ENCODE data around the gene PLA2G4E. TPM values are rescaled to one million over a fixed set of nuclear protein-coding genes. Genes with fewer than 3 reads are reported as not detected.
A peak's percentile ranks its signal among the peaks of the same experiment; 100 is the strongest.

The PLA2G4E gene
- total and polyA plus RNA-seq, 2 donors (not counting 1 experiment from before 2014, with no cell fraction given): not detected

GRCh38 chr15:41950489-41950888, 70.4 kb downstream of the PLA2G4E start:
- Histone ChIP-seq H3K36me3 (ENCODE audit: control insufficient read depth, insufficient read depth, low read length) (peaks cover 8% of the 10 kb centered on the region), H3K79me2 (ENCODE audit: control insufficient read depth, insufficient read depth, low read length) (peaks cover 13% of the 10 kb centered on the region), H3K4me2 (ENCODE audit: extremely low read depth, insufficient read depth, low read length) (no peak overlapping the region), H3K4me1 (ENCODE audit: control insufficient read depth, extremely low read depth, insufficient read depth, low read length) (peaks cover 9% of the 10 kb centered on the region), H3K9me3 (ENCODE audit: control insufficient read depth, insufficient read depth, low read depth, low read length) (no peaks in the 10 kb centered on the region), H3K4me3 (replicated peaks in 1 of 4; ENCODE audit: control extremely low read depth in 1 of 4, insufficient read depth in 1 of 4, low read depth in 3 of 4, low read length in 4 of 4) (no peak overlapping the region), H3K27ac (ENCODE audit: insufficient read depth, low read length) (peak overlapping the region; percentile 6), H3K27me3 (ENCODE audit: control insufficient read depth, insufficient read depth, low read length) (no peaks in the 10 kb centered on the region), H2AFZ (ENCODE audit: low read length) (no peak overlapping the region), H4K20me1 (ENCODE audit: control insufficient read depth, extremely low read depth, insufficient read depth, low read length) (no peaks in the 10 kb centered on the region), H3K9ac (ENCODE audit: insufficient read depth, low read length) (no peak overlapping the region)
- DNase-seq (ENCODE audit: low read depth in 2 of 2): peak in 1 of 2 donors; percentile 53
- TF ChIP-seq, protein P1, sequence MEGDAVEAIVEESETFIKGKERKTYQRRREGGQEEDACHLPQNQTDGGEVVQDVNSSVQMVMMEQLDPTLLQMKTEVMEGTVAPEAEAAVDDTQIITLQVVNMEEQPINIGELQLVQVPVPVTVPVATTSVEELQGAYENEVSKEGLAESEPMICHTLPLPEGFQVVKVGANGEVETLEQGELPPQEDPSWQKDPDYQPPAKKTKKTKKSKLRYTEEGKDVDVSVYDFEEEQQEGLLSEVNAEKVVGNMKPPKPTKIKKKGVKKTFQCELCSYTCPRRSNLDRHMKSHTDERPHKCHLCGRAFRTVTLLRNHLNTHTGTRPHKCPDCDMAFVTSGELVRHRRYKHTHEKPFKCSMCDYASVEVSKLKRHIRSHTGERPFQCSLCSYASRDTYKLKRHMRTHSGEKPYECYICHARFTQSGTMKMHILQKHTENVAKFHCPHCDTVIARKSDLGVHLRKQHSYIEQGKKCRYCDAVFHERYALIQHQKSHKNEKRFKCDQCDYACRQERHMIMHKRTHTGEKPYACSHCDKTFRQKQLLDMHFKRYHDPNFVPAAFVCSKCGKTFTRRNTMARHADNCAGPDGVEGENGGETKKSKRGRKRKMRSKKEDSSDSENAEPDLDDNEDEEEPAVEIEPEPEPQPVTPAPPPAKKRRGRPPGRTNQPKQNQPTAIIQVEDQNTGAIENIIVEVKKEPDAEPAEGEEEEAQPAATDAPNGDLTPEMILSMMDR (conservative IDR thresholded peaks at IDR 0.05 in 1 of 2, IDR thresholded peaks at IDR 0.05 in 1 of 2; ENCODE audit: low read depth in 1 of 2, low read length in 2 of 2): no peak
- no peak for TF ChIP-seq EZH2 (IDR thresholded peaks at IDR 0.05; ENCODE audit: low read length, missing control alignments)

GRCh38 chr15:41950127-41950483, 70.7 kb downstream of the PLA2G4E start:
- peaks cover 12% of the 10 kb centered on the region for H3K4me1 ChIP-seq (ENCODE audit: control insufficient read depth, extremely low read depth, insufficient read depth, low read length)
- no peak overlapping the region for H2AFZ ChIP-seq (ENCODE audit: low read length)
- no peaks in the 10 kb centered on the region for H3K9me3 ChIP-seq (ENCODE audit: control insufficient read depth, insufficient read depth, low read depth, low read length)
- no peak overlapping the region for H3K4me3 ChIP-seq (replicated peaks in 1 of 4; ENCODE audit: control extremely low read depth in 1 of 4, insufficient read depth in 1 of 4, low read depth in 3 of 4, low read length in 4 of 4)
- H3K4me2 ChIP-seq (ENCODE audit: extremely low read depth, insufficient read depth, low read length): no peak overlapping the region
- peaks cover 13% of the 10 kb centered on the region for H3K79me2 ChIP-seq (ENCODE audit: control insufficient read depth, insufficient read depth, low read length)
- peaks cover 8% of the 10 kb centered on the region for H3K36me3 ChIP-seq (ENCODE audit: control insufficient read depth, insufficient read depth, low read length)
- no peak overlapping the region for H3K9ac ChIP-seq (ENCODE audit: insufficient read depth, low read length)
- no peaks in the 10 kb centered on the region for H4K20me1 ChIP-seq (ENCODE audit: control insufficient read depth, extremely low read depth, insufficient read depth, low read length)
- TF ChIP-seq, protein P1 (conservative IDR thresholded peaks at IDR 0.05 in 1 of 2, IDR thresholded peaks at IDR 0.05 in 1 of 2; ENCODE audit: low read depth in 1 of 2, low read length in 2 of 2): no peak
- TF ChIP-seq EZH2 (IDR thresholded peaks at IDR 0.05; ENCODE audit: low read length, missing control alignments): no peak
- no peak for DNase-seq (ENCODE audit: low read depth in 2 of 2)
- H3K27me3 ChIP-seq (ENCODE audit: control insufficient read depth, insufficient read depth, low read length): no peaks in the 10 kb centered on the region
- peak overlapping the region; percentile 6 for H3K27ac ChIP-seq (ENCODE audit: insufficient read depth, low read length)

DNA sequence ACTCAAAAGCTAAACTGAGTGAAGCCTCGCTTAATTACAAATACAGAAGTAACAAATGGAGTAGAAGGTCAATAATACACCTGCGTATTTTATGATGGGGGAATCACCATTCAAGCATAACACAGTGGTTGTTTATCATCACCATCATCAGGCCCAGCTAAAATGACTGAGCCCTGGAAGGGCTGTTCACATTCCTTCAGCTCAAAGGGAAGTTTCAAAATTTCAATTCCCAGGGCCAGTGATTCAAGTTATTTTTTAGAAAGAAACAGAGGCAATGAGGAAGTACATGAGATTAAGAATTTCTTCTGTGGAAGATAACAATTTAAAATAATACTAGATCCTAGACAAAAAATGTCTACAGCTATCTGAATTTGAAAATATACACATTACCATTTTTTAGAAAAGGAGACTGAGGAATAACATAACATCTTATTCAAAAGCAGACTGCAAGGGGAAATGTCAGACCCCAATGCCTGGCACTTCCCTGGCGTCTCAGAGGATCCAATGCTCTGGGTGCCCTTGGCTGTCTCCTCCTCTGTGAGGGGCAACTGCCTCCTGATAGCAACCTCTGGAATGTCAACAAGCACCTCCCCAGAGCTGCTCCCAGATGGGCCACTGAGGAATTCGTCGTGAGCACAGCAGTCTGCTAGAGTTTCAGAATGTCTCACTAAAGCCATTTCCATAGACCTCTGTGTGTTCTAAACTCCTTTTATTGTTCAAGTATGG, 71.3 kb downstream of the PLA2G4E start:
- no peak overlapping the region for H3K9ac ChIP-seq (ENCODE audit: insufficient read depth, low read length)
- no peaks in the 10 kb centered on the region for H4K20me1 ChIP-seq (ENCODE audit: control insufficient read depth, extremely low read depth, insufficient read depth, low read length)
- no peak for TF ChIP-seq EZH2 (IDR thresholded peaks at IDR 0.05; ENCODE audit: low read length, missing control alignments)
- TF ChIP-seq, protein P1 (conservative IDR thresholded peaks at IDR 0.05 in 1 of 2, IDR thresholded peaks at IDR 0.05 in 1 of 2; ENCODE audit: low read depth in 1 of 2, low read length in 2 of 2): no peak
- DNase-seq (ENCODE audit: low read depth in 2 of 2): no peak
- H2AFZ ChIP-seq (ENCODE audit: low read length): no peak overlapping the region
- H3K4me3 ChIP-seq (replicated peaks in 1 of 4; ENCODE audit: control extremely low read depth in 1 of 4, insufficient read depth in 1 of 4, low read depth in 3 of 4, low read length in 4 of 4): no peak overlapping the region
- H3K79me2 ChIP-seq (ENCODE audit: control insufficient read depth, insufficient read depth, low read length): peaks cover 12% of the 10 kb centered on the region
- no peaks in the 10 kb centered on the region for H3K9me3 ChIP-seq (ENCODE audit: control insufficient read depth, insufficient read depth, low read depth, low read length)
- H3K27ac ChIP-seq (ENCODE audit: insufficient read depth, low read length): peak overlapping the region; percentile 6
- H3K4me2 ChIP-seq (ENCODE audit: extremely low read depth, insufficient read depth, low read length): no peak overlapping the region
- no peaks in the 10 kb centered on the region for H3K27me3 ChIP-seq (ENCODE audit: control insufficient read depth, insufficient read depth, low read length)
- peaks cover 8% of the 10 kb centered on the region for H3K36me3 ChIP-seq (ENCODE audit: control insufficient read depth, insufficient read depth, low read length)
- peaks cover 17% of the 10 kb centered on the region for H3K4me1 ChIP-seq (ENCODE audit: control insufficient read depth, extremely low read depth, insufficient read depth, low read length)

All from fibroblast of lung (primary cell).